Omental fat pad (tissue), 4 donors: Measurements from ENCODE around the gene MOCS1. TPM values are rescaled to one million over a fixed set of nuclear protein-coding genes. Genes with fewer than 3 reads are reported as not detected.

Experiments used
- ATAC-seq: fragments of 150-250 bp; one replicate; pipeline ENCODE4 v1.9.1; 2016; ENCODE audit warnings: mild to moderate bottlenecking, moderate library complexity; ENCODE audit not compliant: low FRiP score
- DNase-seq: peaks from one replicate; pipeline ENCODE4 v3.0.0-alpha.2; 2019; ENCODE audit warnings: low spot score
- CTCF ChIP-seq, 3 donors: fragments of 450-650 bp; IDR thresholded peaks; one replicate each; pipeline ENCODE4 v1.5.1; 2016 to 2017; ENCODE audit warnings: antibody characterized with exemption in 3 of 3, mild to moderate bottlenecking in 3 of 3, moderate library complexity in 2 of 3
- total RNA-seq, 4 donors: library from RNA; depleted of rRNA; stranded (reverse); fragments of >200 nt; gene quantifications; one replicate each; pipeline ENCODE4 v1.1.0, GENCODE V29; 2016

Gene MOCS1
- total RNA-seq, 4 donors from 2014 or later: 55.1 to 90.1 (median 62.6) TPM

- TF ChIP-seq CTCF (IDR thresholded peaks at IDR 0.05): no peak
- ATAC-seq: no peak
- no peak for DNase-seq
Observed at GRCh38 chr6:39910744-39911143, 23.5 kb downstream of the MOCS1 start.

GRCh38 chr6:39910164-39910563 lies 24.1 kb downstream of the MOCS1 start:
- ATAC-seq: no peak
- DNase-seq: no peak
- TF ChIP-seq CTCF (IDR thresholded peaks at IDR 0.05): no peak

- no peak for TF ChIP-seq CTCF (IDR thresholded peaks at IDR 0.05)
- DNase-seq (no peak), ATAC-seq (no peak)
Observed at GRCh38 chr6:39909701-39910100, 24.6 kb downstream of the MOCS1 start.

DNA sequence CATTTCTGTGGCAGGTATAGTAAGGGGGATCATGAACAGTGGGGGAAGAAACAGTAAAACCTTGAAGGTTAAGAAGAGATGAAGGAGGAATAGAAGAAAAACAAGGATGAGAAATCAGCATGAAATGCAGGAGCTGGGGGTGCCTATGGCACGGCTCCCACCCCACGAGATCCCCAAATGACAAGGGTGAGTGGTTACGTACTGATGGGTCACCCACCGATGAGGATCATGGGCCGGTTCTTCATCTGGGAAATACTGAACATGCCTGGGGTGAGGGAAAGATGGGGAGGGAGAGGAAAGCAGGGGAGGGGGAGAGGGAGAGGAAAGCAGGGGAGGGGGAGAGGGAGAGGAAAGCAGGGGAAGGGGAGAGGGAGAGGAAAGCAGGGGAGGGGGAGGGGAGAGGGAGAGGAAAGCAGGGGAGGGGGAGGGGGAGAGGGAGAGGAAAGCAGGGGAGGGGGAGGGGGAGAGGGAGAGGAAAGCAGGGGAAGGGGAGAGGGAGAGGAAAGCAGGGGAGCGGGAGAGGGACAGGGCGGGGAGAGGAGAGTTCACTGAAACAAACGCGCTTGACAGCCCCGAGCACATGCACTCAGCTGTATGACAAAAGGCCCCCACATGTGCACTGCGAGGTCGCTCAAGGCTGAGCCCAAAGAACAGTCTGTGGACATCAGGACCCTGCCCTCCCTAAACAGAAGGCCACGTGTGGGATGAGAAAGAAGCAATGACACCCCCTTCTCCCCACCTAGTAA lies 25.3 kb downstream of the MOCS1 start:
- TF ChIP-seq CTCF (IDR thresholded peaks at IDR 0.05): no peak
- DNase-seq (no peak), ATAC-seq (no peak)

GRCh38 chr6:39907871-39908575 lies 26.2 kb downstream of the MOCS1 start:
- no peak for DNase-seq
- no peak for ATAC-seq

DNA sequence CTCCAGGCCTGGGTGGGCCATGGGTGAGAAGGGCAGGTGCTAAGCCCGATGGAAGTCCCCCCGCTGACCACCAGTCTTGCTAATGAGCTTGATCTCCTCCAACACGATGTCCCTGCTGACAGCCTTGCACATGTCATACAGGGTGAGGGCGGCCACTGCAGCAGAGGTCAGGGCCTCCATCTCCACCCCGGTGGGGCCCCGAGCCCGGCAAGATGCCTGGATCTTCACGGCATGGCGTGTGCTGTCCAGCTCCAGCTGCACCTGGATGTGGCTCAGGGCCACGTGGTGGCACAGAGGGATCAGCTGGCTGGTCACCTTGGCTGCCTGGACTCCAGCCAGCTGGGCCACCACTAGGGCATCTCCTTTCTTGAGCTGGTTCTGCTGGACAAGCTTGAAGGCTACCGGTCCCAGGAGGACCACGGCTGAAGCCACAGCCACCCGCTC lies 27.9 kb downstream of the MOCS1 start:
- ATAC-seq: no peak
- DNase-seq: no peak
- no peak for TF ChIP-seq CTCF (IDR thresholded peaks at IDR 0.05)

More at GRCh38 chr6:39907871-39908575, 26.2 kb downstream of the MOCS1 start:
- no peak for TF ChIP-seq CTCF (IDR thresholded peaks at IDR 0.05)

DNA sequence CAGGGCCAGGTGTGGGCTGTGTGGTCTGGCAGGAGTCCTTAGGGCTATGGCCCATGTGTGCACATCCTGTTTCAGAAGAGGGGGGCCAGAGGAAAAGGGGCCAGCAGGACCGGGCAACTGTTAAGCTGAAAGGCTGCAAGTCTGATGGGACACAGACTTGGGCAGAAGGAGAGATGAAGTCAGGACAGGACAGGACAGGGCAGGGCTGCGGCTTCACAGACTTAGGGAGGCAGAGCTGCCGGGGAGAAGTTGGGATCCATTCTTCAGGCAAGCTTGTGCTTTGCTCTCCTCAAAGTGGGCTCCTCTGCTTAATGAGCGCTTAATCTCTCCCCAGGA lies 28.7 kb downstream of the MOCS1 start:
- ATAC-seq (no peak), DNase-seq (no peak)
- TF ChIP-seq CTCF (IDR thresholded peaks at IDR 0.05): no peak
